Measurements from ENCODE around the gene DPP6.

GRCh38 chr7:154640266-154640865, 588.2 kb downstream of the DPP6 start:
- TF ChIP-seq CTCF (IDR thresholded peaks at IDR 0.05) (no peak), EZH2 (IDR thresholded peaks at IDR 0.05; ENCODE audit: borderline replicate concordance, insufficient read depth, low read depth, low read length, poor library complexity, severe bottlenecking) (no peak)

Measured in B cell (primary cell).